Measurements from ENCODE around the gene SNX19. TPM values are rescaled to one million over a fixed set of nuclear protein-coding genes. Genes with fewer than 3 reads are reported as not detected.

Gene SNX19
- total RNA-seq, 4 donors from 2014 or later: 89.8 to 193 (median 137) TPM

DNA sequence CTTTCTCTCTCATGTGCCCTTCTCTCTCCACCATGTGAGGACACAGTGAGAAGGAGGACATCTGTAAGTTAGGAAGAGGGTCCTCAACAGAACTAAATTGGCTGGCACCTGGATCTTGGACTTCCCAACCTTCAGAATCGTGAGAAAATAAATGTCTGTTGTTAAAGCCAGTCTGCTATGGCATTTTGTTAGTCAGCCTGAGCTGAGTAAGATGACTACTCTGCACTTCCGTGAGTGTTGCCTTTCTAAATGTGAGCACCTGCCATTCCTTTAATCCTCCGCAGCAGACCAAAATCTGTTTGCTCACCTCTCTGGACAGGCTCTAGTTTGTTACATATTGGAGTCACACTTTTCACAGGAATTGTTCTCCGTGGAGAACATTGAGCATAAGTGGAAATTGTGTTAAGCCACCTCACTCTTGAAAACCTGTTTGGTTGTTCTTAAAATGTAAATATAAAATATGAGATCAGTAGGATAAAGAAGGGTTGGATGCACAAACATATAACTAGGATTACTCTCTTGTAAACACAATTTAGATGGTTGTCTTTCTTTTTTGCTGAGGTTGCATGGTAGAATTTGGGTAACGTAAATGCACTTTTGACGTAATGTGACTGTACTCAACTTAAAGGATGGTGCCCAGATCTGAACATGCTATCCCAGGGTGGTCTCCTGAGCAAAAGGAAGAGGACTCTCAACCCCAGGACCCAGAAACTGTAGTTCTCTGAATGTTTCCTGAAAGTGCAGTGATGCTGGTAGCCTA lies 65.9 kb downstream of the SNX19 start:
- WGBS, 2 donors (ENCODE audit: low coverage in 1 of 2): 89 to 94% methylated on average over 3 to 6 of the region's 6 CpGs
- in situ Hi-C loops (cut with MboI; ENCODE audit: low pct_ligation_motif_present in 1 of 4, low pct_unique_long_range_greater_than_20kb in 1 of 4, low sequenced_read_pairs in 3 of 4) (loop anchor here (25.0 kb wide), 1 partner anchor 638 kb away; no protein-coding TSS in a partner anchor), intact Hi-C loops (cut with DNase I; ENCODE audit: low total_unique reads) (no loop called here)

DNA sequence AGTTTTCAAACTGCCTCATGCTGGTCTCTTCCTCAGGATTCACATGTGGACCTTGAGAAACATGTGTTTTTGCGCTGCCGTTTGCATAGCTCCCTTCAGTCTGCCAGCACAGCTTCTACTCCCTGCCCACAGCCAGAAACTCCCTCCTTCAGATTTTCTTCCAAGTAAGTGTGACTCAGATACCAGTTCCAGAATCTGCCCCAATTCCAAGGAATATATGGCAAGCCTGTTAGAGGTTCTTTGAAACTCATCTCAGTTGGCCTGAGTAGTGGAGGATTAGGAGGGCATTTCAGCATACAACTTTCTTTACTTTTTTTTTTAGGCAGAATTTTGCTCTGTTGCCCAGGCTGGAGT lies 67.1 kb downstream of the SNX19 start:
- Histone ChIP-seq H3K9me3 (no peaks in the 10 kb centered on the region), H3K36me3 (no peaks in the 10 kb centered on the region), H3K27me3 (no peaks in the 10 kb centered on the region), H3K4me1 (no peaks in the 10 kb centered on the region), H3K27ac (no peak overlapping the region), H3K4me3 (no peak overlapping the region)
- whole genome bisulfite sequencing, 2 donors (ENCODE audit: low coverage in 1 of 2): 91% methylated on average over 2 of the region's 2 CpGs; no CpG with 5 or more reads in 1 of the 2 donors
- no peak for DNase-seq
- intact Hi-C loops (cut with DNase I; ENCODE audit: low total_unique reads) (no loop called here), in situ Hi-C loops (cut with MboI; ENCODE audit: low pct_ligation_motif_present in 1 of 4, low pct_unique_long_range_greater_than_20kb in 1 of 4, low sequenced_read_pairs in 3 of 4) (no loop called here)
- TF ChIP-seq, protein P1, sequence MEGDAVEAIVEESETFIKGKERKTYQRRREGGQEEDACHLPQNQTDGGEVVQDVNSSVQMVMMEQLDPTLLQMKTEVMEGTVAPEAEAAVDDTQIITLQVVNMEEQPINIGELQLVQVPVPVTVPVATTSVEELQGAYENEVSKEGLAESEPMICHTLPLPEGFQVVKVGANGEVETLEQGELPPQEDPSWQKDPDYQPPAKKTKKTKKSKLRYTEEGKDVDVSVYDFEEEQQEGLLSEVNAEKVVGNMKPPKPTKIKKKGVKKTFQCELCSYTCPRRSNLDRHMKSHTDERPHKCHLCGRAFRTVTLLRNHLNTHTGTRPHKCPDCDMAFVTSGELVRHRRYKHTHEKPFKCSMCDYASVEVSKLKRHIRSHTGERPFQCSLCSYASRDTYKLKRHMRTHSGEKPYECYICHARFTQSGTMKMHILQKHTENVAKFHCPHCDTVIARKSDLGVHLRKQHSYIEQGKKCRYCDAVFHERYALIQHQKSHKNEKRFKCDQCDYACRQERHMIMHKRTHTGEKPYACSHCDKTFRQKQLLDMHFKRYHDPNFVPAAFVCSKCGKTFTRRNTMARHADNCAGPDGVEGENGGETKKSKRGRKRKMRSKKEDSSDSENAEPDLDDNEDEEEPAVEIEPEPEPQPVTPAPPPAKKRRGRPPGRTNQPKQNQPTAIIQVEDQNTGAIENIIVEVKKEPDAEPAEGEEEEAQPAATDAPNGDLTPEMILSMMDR (IDR thresholded peaks at IDR 0.05): no peak
- no peak for TF ChIP-seq EP300 (IDR thresholded peaks at IDR 0.05; ENCODE audit: low read depth)

More for the DNA sequence above, 65.9 kb downstream of the SNX19 start:
- Histone ChIP-seq H3K27me3 (no peaks in the 10 kb centered on the region), H3K27ac (no peak overlapping the region), H3K36me3 (no peaks in the 10 kb centered on the region), H3K9me3 (no peaks in the 10 kb centered on the region), H3K4me1 (no peaks in the 10 kb centered on the region), H3K4me3 (no peak overlapping the region)
- no peak for DNase-seq
- TF ChIP-seq, protein P1 (IDR thresholded peaks at IDR 0.05): no peak
- no peak for TF ChIP-seq EP300 (IDR thresholded peaks at IDR 0.05; ENCODE audit: low read depth)
- no peak for TF ChIP-seq POLR2AphosphoS5 (IDR thresholded peaks at IDR 0.05)

DNA sequence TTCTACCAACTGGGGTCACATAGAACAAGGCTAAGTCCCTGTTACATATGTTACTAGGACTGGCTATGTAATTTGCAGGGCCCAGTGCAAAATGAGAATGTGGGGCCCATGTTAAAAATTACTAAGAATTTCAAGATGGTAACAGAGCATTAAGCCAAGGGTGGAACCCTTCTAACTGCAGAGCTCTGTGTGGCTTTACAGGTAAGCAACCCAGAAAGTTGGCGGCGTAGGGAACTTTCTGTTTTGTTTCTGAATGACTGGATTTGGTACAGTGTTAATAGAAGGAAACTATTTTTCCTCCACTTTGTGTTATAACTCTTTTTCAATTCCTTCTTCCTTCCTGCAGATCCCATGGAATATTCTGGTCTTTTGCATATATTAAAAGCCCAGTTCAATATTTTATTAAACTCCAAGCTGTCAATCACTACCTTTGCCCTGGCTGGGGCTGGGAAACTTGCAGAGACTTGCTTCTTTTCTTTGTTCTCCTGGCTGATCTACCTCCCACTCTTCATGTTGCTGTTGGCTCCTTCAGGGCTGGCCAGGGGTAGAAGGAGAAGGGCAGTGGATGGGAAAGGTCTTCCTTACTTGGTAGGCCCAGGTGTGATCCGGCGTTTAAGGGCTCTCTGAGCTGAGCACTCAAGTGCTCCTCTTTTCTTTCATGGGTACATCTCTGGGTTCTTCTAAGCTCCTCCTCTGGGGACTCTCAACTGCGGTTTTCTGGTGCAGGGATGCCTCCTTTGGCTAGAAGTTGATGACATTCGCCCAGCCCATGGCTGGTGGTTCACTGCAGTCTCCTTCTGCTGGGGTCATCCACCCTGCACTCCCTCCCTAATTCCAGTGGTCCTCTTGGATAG lies 67.7 kb downstream of the SNX19 start:
- no peaks in the 10 kb centered on the region for H3K9me3 ChIP-seq
- TF ChIP-seq POLR2A (IDR thresholded peaks at IDR 0.05) (no peak), EP300 (IDR thresholded peaks at IDR 0.05; ENCODE audit: low read depth) (no peak), POLR2AphosphoS5 (IDR thresholded peaks at IDR 0.05) (no peak)
- TF ChIP-seq, protein P1 (IDR thresholded peaks at IDR 0.05): no peak
- no peak overlapping the region for H3K4me3 ChIP-seq
- H3K36me3 ChIP-seq: no peaks in the 10 kb centered on the region
- H3K4me1 ChIP-seq: no peaks in the 10 kb centered on the region
- no peak overlapping the region for H3K27ac ChIP-seq
- no peaks in the 10 kb centered on the region for H3K27me3 ChIP-seq
- 87% methylated on average over 6 of the region's 6 CpGs; no CpG with 5 or more reads in 1 of the 2 donors for WGBS, 2 donors (ENCODE audit: low coverage in 1 of 2)
- in situ Hi-C loops (cut with MboI; ENCODE audit: low pct_ligation_motif_present in 1 of 4, low pct_unique_long_range_greater_than_20kb in 1 of 4, low sequenced_read_pairs in 3 of 4) (no loop called here), intact Hi-C loops (cut with DNase I; ENCODE audit: low total_unique reads) (no loop called here)
- no peak for DNase-seq

DNA sequence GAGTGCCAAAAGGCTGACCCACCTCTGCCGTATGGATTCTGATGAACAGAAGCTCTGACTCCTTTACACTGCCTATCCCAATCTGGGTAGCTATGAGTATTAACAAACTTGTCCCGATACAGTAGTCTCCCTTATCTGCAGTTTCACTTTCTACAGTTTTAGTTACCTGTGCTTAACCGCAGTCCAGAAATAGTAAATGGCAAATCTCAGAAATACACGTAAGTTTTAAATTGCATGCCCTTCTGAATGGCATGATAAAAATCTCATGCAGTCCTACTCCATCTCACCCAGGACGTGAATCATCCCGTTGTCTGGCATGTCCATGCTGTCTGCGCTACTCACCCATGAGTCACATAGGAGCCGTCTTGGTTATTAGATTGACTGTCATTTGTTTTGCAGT lies 68.8 kb downstream of the SNX19 start:
- no peaks in the 10 kb centered on the region for H3K4me1 ChIP-seq
- intact Hi-C loops (cut with DNase I; ENCODE audit: low total_unique reads) (no loop called here), in situ Hi-C loops (cut with MboI; ENCODE audit: low pct_ligation_motif_present in 1 of 4, low pct_unique_long_range_greater_than_20kb in 1 of 4, low sequenced_read_pairs in 3 of 4) (no loop called here)
- no peak overlapping the region for H3K4me3 ChIP-seq
- no peaks in the 10 kb centered on the region for H3K36me3 ChIP-seq
- no peak for TF ChIP-seq POLR2AphosphoS5 (IDR thresholded peaks at IDR 0.05)
- H3K27me3 ChIP-seq: no peaks in the 10 kb centered on the region
- no peak for DNase-seq
- 68 to 86% methylated on average over 3 to 8 of the region's 8 CpGs for WGBS, 2 donors (ENCODE audit: low coverage in 1 of 2)
- no peak overlapping the region for H3K27ac ChIP-seq
- no peaks in the 10 kb centered on the region for H3K9me3 ChIP-seq
